Activated CD4-positive, CD25-positive, alpha-beta regulatory T cell (primary cell): ENCODE data around the gene CNTNAP1.
"Not testable (repeated sequence)": the region's sequence is repeated elsewhere in the genome, so short reads cannot be mapped to it uniquely, and the experiment has no call there.

Source experiments
- DNase-seq, 4 experiments: peaks; one replicate each; lab custom pipeline; 2025; lab: John Stamatoyannopoulos, UW

The CNTNAP1 gene

GRCh38 chr17:42740699-42741098 lies 58.4 kb downstream of the CNTNAP1 start:
- DNase-seq = no peak

GRCh38 chr17:42742916-42743315 lies 60.6 kb downstream of the CNTNAP1 start:
- not testable (repeated sequence) for DNase-seq

DNA sequence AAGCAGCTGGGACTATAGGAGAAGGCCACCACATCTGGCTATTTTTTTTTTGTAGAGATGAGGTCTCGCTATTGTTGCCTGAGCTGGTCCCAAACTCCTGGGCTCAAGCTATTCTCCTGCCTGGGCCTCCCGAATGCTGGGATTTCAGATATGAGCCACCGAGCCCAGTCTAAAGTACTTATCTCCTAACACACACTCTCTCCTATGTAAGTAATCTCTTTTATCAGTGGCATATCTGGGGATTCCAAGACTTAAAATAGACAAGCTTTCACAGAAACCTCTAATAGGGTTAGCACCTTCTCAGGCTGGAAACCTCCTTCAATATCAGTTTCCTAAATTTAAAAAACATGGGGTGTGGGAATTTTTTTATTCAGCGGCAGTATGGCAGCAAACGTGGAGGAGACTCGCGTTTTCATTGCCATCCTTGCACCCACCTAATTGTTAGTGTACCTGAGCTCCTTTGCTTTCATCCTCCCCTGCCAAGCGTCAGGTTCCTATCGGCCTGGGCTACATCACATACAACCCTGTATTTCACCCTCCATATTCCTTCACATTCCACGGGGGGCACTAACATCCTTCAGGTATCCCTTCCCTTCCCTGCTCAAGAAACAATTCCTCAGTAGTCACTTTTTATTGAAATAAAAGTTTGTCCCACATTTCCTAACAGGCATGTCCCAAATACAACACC lies 61.4 kb downstream of the CNTNAP1 start:
- no peak for DNase-seq

GRCh38 chr17:42744283-42744805 lies 62.0 kb downstream of the CNTNAP1 start:
- DNase-seq = peak; percentile 31 to 60 (median 44)

DNA sequence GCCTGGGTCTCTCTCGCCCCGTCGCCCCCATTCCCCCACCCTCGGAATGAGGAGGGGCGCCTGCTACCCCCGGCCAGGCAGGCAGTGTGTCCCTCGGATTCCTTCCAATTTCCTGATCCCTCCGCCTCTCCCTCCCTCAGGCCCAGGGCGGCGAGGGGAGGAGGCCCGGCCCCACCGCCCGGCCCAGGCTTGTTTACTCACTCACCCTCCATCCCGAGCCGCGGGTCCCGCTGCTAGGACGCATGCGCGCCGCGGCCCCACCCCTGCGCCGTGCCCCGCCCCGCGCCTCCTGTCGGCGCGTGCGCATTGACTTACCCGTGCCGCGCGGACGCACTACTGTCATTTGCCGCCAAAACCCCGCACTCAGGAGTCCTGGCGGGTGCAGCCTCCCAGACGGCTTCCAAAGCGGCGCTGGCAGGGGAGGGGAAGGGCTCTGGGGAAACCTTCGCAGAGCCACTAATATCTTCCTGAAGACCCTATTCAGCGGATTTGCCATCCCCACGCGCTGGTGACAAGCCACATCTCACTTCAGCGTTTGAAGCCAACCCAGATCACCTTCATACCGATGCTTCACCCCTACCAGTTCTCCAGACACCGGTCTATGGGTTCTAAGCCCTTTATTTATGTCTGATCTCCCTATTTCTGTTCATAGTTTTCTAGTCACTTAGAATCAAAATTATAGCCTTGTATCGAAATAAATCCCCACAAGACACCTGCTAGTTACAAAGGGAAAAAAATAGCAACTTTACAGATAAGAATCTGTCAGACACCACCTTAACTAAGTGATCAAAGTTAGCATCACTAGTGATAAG lies 62.7 kb downstream of the CNTNAP1 start, which contains the start of gene EZH1:
EZH1 (minus strand) TSS at position 235 of the 812 bp plus-strand sequence. CDS start 16,099 bp downstream, outside the sequence.
- DNase-seq = peak; percentile 82 to 86 (median 82)

DNA sequence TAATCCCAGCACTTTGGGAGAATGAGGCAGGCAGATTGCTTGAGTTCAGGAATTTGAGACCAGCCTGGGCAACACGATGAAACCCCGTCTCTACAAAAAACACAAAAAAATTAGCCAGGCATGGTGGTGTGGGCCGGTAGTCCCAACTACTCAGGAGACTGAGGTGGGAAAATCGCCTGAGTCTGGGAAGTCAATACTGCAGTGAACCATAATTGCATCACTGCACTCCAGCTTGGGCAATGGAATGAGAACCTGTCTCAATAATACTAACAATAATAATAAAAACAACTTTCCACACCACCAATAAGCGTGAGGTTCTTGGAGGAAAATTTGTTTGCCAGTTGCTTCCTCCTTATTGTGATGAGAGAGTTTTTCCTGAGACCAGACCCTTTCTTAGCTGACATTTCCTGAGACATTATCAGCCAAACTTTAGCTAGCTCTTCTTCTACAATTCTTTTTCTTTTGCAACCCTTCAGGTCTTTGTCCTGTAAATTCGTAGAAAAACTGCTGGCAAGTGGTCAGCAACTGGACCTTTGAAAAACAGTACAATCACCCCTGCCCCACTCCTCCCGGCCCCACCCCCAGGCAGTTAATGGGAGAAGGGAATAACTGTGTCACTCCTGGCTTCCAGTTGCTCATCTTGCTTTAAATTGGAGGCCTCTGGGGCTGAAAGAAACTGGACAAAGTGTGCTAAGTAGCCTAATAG lies 66.0 kb downstream of the CNTNAP1 start:
- no peak for DNase-seq

DNA sequence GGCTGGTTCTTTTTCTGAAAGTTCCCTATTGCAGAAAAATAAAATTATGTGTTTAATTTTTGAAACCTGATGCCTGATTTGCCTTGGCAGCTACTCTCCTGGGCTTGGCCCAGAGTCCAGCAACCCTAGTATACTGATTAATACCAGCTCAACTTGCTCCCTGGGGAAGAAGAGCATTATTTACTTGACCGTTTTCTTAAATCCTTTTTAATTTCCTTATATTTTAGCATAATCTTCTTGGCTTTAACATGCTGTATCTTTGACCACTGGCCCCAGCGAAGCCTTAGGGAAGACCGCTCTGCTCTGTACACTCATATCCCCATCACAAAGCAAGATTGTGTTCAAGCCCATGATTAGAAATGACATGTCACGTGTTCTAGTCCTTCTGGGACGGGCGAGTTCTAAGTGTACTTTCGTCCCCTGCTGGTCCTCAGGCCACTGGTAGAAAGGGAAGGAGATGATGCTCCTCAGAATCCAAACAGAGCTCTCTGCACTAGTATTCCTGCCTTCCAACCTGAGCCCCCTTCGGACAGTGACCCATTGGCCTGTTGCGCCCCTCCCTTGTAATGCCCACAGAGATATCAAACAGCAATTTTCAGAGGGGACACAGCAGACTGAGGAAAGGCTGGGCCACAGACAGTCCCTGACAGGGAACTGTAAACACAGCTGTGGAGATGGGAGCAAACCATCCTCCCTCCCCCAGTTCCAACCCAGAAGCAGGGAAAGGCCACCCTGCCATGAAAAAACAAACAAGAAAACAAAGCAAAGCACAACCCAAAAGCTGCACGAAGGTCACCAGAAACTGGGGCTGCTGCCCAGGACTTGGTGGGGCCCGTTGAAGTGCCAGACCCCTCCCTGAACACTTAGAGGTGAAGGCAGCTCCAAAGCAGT lies 66.8 kb downstream of the CNTNAP1 start:
- DNase-seq = no peak
